ENCODE measurements around the gene CAB39. TPM values are rescaled to one million over a fixed set of nuclear protein-coding genes. Genes with fewer than 3 reads are reported as not detected.

Gene CAB39
- total RNA-seq, 2 donors from 2014 or later: 32.3 to 34.5 TPM

DNA sequence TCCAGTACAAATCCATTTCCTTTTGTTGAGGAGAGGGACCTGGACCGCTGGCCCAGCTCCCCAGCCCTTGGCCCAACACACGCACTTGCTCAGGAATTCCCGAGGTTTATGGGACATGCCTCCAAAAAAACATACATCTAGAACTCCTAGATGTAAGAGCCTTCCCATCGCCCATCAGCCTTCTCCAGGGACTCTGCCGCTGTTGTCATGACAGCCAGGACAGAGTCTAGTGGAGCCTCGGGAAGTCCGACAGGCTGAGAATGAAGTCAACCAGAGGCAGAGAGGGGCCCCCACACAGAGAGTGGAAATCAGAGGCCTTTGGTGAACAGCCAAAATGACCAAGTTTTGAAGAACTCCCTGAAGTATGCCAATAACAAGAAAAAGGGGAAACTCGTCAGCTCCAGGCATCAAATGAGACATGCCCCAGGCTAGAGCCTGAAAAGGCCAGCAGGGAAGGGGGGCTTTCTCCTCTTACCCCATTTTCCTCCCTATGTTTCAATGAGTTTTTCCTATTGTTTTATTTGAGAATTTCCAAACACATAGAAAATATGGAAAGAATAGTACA lies 43.2 kb upstream of the CAB39 start:
- intact Hi-C loops (cut with DNase I): no loop called here
- ATAC-seq (no peak), DNase-seq (no peak)
- H3K4me1 ChIP-seq: no peaks in the 10 kb centered on the region
- no peaks in the 10 kb centered on the region for H3K27me3 ChIP-seq
- H3K36me3 ChIP-seq (replicated peaks in 1 of 2; ENCODE audit: insufficient read depth in 1 of 2, low read depth in 2 of 2): no peaks in the 10 kb centered on the region
- 63 to 78% methylated on average over 8 of the region's 8 CpGs for WGBS, 2 donors
- no peaks in the 10 kb centered on the region for H3K9me3 ChIP-seq
- H3K27ac ChIP-seq: no peak overlapping the region
- no peak overlapping the region for H3K4me3 ChIP-seq
- TF ChIP-seq POLR2A (IDR thresholded peaks at IDR 0.05): no peak
- TF ChIP-seq, protein P1, sequence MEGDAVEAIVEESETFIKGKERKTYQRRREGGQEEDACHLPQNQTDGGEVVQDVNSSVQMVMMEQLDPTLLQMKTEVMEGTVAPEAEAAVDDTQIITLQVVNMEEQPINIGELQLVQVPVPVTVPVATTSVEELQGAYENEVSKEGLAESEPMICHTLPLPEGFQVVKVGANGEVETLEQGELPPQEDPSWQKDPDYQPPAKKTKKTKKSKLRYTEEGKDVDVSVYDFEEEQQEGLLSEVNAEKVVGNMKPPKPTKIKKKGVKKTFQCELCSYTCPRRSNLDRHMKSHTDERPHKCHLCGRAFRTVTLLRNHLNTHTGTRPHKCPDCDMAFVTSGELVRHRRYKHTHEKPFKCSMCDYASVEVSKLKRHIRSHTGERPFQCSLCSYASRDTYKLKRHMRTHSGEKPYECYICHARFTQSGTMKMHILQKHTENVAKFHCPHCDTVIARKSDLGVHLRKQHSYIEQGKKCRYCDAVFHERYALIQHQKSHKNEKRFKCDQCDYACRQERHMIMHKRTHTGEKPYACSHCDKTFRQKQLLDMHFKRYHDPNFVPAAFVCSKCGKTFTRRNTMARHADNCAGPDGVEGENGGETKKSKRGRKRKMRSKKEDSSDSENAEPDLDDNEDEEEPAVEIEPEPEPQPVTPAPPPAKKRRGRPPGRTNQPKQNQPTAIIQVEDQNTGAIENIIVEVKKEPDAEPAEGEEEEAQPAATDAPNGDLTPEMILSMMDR (IDR thresholded peaks at IDR 0.05): no peak

DNA sequence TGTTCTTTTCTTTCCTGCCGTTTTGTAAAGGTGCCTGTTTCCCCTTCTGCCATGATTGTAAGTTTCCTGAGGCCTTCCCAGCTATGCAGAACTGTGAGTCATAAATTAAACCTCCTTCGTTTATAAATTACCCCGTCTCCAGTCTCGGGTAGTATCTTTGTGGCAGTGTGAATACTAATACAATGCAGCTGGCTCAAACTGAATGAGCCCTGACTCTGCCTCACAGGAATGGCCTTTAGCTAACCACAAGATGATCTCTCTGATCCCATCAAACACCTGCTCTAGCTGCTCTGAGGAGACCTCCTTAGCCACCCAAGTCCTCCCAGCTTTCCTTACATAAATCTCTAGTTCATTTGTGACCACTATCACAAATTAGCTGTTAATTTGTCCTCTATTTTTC lies 41.5 kb upstream of the CAB39 start:
- H3K9me3 ChIP-seq: no peaks in the 10 kb centered on the region
- H3K36me3 ChIP-seq (replicated peaks in 1 of 2; ENCODE audit: insufficient read depth in 1 of 2, low read depth in 2 of 2): no peaks in the 10 kb centered on the region
- intact Hi-C loops (cut with DNase I): no loop called here
- H3K27ac ChIP-seq: no peak overlapping the region
- H3K4me1 ChIP-seq: no peaks in the 10 kb centered on the region
- DNase-seq: no peak
- no peaks in the 10 kb centered on the region for H3K27me3 ChIP-seq
- ATAC-seq: no peak
- no peak overlapping the region for H3K4me3 ChIP-seq
- WGBS, 2 donors: 61 to 62% methylated on average over 4 of the region's 4 CpGs
- no peak for TF ChIP-seq POLR2A (IDR thresholded peaks at IDR 0.05)
- TF ChIP-seq, protein P1 (IDR thresholded peaks at IDR 0.05): no peak

DNA sequence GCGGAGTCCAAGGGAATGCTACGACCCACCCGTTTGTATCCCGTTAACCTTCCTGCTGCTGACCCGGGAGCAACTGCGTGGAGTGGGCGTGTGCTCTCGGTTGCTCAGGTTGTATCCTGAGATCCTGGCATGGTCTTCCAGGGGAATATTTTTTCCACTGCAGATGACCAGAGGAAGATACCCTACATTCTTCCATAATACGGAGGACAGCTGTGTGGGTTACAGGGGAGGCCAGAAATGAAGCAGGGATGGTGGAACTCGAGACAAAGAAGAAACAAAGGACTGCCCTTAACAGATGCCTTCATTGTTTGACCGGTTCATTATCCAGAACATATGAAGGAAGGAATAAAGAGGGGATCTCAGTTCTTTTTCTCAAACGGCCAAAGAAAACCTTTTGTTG lies 39.8 kb upstream of the CAB39 start:
- Histone ChIP-seq H3K4me3 (no peak overlapping the region), H3K27ac (no peak overlapping the region), H3K9me3 (no peaks in the 10 kb centered on the region), H3K4me1 (no peaks in the 10 kb centered on the region), H3K36me3 (replicated peaks in 1 of 2; ENCODE audit: insufficient read depth in 1 of 2, low read depth in 2 of 2) (no peaks in the 10 kb centered on the region), H3K27me3 (no peaks in the 10 kb centered on the region)
- ATAC-seq: no peak
- intact Hi-C loops (cut with DNase I): no loop called here
- WGBS, 2 donors: 77 to 79% methylated on average over 12 of the region's 12 CpGs
- DNase-seq: no peak
- TF ChIP-seq, protein P1 (IDR thresholded peaks at IDR 0.05): no peak
- no peak for TF ChIP-seq POLR2A (IDR thresholded peaks at IDR 0.05)

- no peak for ATAC-seq
- WGBS, 2 donors: 90% methylated on average over 2 of the region's 2 CpGs; no CpG with 5 or more reads in 1 of the 2 donors
- no peaks in the 10 kb centered on the region for H3K27me3 ChIP-seq
- TF ChIP-seq POLR2A (IDR thresholded peaks at IDR 0.05): no peak
- TF ChIP-seq, protein P1 (IDR thresholded peaks at IDR 0.05): no peak
- H3K4me1 ChIP-seq: no peaks in the 10 kb centered on the region
- no peak overlapping the region for H3K4me3 ChIP-seq
- no peaks in the 10 kb centered on the region for H3K9me3 ChIP-seq
- H3K36me3 ChIP-seq (replicated peaks in 1 of 2; ENCODE audit: insufficient read depth in 1 of 2, low read depth in 2 of 2): no peaks in the 10 kb centered on the region
- H3K27ac ChIP-seq: no peak overlapping the region
- intact Hi-C loops (cut with DNase I): no loop called here
- DNase-seq: no peak
These were observed 38.2 kb upstream of the CAB39 start for GRCh38 chr2:230674401-230674800.

GRCh38 chr2:230674966-230675672 lies 37.5 kb upstream of the CAB39 start:
- ATAC-seq (no peak), DNase-seq (no peak)
- H3K4me1 ChIP-seq: no peaks in the 10 kb centered on the region
- no peaks in the 10 kb centered on the region for H3K27me3 ChIP-seq
- H3K9me3 ChIP-seq: no peaks in the 10 kb centered on the region
- TF ChIP-seq, protein P1 (IDR thresholded peaks at IDR 0.05): no peak
- TF ChIP-seq POLR2A (IDR thresholded peaks at IDR 0.05): no peak
- 49 to 62% methylated on average over 3 to 5 of the region's 5 CpGs for WGBS, 2 donors
- no peaks in the 10 kb centered on the region for H3K36me3 ChIP-seq (replicated peaks in 1 of 2; ENCODE audit: insufficient read depth in 1 of 2, low read depth in 2 of 2)
- no peak overlapping the region for H3K27ac ChIP-seq
- intact Hi-C loops (cut with DNase I): no loop called here
- no peak overlapping the region for H3K4me3 ChIP-seq
